TTC549 (cell line): Measurements from ENCODE around the gene ATG2B.

Experiments used
- FAIRE-seq: peaks from 2 replicates; lab custom pipeline; 2012; peaks lifted over from hg19 to GRCh38; lab: Jason Lieb, UNC

The ATG2B gene

DNA sequence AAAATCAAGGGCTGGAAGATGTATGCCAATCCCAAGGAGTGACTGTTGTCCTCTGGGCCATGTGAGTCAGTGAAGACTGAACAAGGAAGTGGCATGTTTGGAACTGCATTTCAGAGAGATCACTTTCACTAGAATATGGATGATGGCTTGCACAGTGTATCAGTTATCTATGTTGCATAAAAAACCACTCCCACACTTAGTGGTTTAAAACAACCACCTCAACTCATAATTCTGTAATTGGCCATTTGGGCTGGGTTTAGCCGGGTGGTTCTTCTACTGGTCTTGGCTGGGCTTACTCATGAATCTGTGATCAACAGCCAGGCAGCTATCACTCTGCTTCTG lies 91.7 kb downstream of the ATG2B start:
- no peak for FAIRE-seq

DNA sequence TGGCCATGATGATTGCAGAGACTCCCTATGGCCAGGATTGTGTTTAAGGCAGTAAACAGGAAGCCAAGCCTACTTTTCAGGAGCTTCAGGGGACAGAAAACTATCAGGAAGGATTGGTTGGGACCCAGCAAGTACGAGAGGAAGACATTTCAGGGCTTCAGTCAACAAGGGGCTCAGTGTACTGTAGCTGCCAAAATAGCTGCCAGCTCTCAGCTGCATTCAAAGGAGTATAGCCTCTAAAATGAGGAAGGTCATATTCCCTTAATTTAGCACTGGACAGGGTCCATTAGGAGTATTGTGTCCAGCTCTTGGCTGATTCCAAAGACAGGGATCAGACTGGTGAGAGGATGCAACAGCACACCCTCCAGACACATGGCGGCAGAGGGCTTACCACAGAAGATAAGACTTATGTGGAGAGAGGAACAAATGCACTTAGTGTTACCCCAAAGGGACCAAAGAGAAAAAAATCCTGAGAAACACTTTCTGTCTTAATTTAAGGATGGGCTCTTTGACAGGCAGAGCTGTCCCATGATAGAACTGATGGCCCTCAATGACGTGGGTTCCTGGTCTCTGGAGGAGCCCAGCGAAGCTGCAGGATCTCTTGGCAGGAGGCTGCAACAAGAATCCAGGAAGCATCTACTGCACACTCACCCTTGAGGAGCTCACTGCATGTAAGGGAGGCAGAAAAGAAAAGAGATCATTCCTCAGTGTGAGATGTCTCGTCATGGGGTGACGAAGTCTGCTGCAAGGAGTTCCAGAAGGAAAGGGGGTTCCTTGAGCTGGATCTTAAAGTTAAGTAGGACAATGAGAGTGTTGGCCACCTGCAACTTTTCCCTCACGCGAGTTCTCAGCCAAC lies 92.3 kb downstream of the ATG2B start:
- FAIRE-seq: no peak

DNA sequence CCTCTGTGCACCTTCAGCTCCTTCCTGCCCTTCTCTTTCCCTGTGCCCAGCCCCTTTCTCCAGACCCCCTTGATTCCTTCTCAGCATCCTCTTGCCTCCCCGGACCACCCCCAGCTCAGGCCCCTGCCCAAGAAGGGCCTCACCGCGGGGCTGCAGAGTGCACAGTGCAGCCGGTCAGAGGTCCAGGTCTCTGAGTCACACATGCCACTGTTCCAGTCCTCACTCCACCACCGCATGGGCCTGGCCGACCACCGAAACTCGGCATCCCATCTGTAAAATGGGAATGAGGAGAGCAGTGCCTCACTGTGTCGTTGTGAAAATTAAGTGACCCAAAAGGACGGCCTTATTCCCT lies 93.8 kb downstream of the ATG2B start:
- FAIRE-seq: no peak

DNA sequence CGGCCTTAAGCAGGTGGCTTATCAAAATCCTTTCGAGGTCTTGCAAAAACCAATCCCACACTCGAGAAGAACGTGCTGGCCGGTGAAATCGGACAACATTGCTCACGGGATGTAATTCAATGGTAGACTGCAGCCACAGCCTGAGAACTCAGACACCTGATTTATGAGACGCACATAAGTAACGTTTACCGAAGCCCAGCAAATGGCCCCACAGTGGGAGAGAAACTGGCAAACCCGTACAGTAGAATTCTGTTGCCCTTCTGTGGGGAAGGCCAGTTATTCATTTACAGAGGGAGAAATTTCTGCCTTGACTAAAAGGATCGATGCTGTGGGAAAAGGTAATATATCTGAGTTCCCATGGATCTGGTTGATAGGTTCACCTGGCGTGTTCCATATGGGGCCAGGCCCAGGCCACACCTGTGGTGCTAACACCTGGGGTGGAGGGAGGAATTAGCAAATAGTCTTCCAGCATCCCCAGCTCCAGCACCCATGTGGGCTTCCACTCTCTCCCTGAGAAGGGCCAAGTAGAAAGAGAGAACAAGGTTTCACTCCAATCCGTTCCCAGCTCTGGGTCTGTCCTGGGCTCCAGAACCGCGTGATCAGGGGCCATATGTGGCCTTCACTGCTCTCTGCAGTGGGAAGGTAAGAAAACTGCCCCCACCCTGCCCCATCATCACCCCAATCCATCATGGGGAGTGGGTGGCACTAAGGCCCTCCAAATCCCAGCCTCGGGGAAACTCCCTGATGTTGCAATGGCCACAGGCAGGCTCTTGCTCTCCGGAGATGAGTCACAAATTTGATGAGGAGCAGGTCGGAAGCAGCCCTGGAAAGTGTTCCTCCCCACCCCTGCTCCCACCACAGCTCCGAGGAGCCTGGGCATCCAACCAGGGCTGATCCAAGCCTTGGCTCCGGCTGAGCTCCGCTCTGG lies 94.4 kb downstream of the ATG2B start:
- FAIRE-seq: no peak

DNA sequence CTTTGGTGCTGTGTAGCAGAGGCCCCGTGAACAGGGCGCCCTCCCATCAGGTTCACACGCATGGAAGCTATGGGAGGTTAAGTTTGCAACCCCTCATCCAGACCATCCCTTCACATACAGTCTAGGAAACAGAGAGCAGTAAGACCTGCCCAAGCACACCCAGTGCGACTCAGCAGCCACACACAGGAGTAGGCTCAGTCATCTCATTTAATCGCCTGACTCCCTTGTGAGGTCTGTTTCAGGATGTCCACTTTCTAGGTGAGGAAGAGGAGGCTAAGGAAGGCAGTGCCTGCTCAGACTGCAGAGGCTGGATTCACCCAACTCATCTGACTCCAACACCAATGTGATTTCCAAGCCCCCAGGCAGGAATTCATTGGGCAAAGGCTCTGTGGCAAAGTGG lies 95.2 kb downstream of the ATG2B start:
- FAIRE-seq: no peak

DNA sequence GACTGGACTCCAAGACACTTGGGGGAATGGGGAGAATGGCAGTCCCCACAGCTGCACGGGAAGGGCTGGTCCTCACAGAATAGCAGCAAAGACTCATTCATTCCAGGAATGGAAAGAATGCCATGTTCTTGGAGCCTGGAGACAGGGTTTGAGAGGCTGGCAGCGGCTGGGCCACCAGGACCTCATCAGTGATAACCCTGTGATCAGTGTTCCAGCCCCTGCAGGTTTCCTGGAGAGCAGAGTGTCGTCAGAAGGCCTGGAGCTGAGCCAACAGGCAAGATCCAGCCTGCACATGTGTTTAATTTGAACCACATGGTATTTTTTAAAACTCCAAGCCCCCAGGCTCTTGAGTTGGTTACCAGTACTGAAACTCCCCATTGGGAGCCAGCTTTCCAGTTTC lies 95.8 kb downstream of the ATG2B start:
- FAIRE-seq: no peak

DNA sequence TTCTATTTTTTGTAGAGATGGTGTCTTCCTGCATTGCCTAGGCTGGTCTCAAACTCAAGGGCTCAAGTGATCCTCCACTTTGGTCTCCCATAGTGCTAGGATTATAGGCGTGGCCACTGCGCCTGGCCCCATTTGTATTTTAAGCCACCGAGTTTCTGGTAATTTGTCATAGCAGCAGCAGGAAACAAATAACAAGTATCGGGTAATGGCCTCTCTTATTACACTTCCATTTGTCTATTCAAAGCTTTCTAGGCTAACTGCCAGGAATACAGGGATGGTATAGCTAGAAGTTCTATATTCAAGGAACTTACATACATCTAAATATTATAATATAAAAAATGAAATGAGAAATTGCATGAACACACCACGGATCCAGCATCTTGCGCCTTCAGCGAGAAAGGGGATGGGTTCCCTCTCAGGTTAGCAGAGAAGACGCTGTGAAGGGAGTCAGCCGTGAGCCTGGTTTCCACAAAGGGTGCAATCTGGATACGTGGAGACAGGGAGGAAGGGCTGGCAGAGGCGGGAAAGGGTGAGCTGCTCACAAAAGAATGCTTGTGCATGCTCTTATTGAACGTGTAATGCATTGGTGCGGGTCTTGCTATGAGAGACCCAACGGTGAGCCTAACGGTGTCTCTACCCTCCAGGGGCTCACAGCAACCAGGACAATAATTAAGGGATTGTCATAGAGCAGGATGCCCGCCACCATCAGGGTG lies 97.6 kb downstream of the ATG2B start:
- FAIRE-seq: no peak

DNA sequence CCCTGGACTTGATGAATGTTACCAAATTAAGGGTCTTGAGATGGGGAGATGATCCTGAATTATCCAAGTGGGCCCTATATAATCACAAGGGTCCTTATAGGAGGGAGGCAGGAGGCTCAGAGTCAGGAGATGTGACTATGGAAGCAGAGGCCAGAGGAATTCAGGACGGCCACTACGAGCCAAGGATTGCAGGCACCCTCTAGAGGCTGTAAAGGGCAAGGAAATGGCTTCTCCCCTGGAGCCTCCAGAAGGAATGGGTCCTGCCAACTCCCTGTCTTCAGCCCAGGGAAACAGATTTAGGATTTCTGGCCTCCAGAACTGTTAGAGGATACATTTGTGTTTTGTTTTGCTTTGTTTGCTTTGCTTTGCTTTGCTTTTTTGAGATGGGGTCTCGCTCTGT lies 98.3 kb downstream of the ATG2B start:
- no peak for FAIRE-seq

DNA sequence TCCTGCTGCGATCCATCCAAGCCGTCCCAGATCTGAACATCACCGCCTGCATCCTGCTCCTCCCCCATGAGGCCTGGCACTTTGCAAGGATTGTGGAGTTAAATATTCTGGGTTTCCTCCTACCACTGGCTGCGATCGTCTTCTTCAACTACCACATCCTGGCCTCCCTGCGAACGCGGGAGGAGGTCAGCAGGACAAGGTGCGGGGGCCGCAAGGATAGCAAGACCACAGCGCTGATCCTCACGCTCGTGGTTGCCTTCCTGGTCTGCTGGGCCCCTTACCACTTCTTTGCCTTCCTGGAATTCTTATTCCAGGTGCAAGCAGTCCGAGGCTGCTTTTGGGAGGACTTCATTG lies 99.0 kb downstream of the ATG2B start:
- no peak for FAIRE-seq

DNA sequence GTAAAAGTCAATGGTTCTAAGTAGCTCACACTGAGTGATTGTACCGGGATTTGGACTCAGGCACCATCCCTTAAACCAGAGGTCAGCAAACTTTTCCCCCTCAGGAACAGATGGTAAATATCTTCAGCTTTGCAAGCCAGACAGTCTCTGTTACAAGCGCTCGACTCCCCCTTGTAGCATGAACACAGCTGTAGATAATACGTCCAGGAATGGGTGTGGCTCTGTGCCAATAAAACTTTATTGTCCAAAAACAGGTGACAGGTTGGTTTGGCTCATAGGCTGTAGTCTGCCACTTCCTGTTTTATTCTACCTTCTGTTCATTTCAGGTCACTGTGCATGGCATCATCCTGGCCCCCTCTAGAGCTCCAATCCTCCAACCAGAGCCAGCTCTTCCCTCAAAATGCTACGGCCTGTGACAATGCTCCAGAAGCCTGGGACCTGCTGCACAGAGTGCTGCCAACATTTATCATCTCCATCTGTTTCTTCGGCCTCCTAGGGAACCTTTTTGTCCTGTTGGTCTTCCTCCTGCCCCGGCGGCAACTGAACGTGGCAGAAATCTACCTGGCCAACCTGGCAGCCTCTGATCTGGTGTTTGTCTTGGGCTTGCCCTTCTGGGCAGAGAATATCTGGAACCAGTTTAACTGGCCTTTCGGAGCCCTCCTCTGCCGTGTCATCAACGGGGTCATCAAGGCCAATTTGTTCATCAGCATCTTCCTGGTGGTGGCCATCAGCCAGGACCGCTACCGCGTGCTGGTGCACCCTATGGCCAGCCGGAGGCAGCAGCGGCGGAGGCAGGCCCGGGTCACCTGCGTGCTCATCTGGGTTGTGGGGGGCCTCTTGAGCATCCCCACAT lies 99.6 kb downstream of the ATG2B start:
- FAIRE-seq: no peak

DNA sequence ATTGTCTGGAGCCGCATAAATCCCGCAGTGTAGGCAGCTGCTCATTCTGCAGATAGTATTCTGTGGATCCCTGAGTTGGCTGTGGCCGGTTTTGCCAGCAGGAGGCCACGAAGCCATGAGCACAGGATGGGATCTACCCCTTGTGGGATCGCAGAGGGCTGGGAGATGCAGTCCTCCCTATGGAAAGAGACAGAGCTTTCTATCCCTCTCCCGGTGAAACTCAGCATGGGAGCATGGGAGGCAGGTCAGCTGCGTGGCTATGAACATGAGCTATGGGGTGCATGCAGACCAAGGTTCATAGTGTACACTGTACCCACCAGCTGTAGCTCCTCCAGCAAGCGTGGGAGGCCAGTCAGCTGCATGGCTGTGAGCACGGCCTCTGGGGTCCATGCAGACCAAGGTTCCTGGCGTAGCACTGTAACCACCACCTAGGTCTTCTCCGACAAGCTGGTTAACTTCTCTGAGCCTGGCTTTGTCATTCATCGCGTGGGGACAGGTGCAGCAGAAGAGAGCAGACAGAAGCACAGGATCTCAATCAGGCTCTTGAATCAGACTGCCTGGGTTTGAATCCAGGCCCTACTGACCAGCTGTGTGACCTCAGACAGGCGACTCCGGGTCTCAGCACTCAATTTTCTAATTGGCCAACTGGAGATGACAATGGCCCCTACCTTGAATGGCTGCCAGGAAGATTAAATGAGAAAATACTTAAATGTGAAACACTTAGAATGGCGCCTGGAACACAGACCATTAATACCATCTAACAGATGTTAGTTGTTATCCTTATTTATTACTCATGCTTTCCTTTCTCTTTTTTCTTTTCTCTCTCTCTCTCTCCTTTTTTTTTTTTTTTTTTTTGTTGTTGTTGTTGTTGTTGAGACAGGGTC lies 101.1 kb downstream of the ATG2B start:
- FAIRE-seq: no peak

DNA sequence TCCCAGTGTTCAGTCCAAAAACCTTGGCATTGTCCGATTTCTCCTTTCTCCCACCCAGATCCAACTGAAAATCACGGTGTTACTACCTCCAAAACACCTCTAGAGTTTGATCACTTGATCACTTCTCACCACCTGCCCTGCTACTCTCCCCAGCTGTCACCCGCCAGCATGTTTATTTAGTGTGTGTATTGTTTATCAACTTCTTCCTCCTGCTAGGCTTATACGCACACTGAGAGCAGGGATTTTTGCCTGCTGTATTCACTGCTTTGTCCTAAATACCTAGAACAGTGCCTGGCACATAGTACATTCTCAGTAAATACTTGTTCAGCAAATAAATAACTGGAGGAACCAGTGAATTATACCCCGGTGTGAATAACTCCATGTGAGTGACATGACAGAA lies 102.1 kb downstream of the ATG2B start:
- no peak for FAIRE-seq

DNA sequence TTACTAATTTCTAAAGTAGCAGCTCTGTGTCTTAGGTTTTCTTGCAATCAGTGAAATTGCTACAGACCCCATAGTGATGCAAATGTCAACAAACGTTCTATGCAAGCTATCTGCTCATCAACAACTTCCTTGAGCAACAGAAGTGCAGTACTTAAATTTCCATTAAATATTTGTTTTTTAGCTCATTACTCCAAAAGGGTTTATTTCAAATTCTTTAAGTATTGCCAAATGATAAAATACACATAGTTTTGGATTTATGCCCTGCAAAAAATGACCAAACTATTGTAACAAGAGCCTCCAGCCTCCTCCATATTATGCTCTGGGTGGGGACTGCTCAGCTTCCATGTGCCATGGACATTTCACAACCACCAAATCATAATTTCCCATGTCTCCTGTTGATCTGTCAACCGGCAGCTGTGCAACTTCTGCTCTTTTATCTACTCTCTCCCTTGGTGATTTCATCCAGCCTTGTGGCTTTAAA lies 102.8 kb downstream of the ATG2B start:
- no peak for FAIRE-seq

DNA sequence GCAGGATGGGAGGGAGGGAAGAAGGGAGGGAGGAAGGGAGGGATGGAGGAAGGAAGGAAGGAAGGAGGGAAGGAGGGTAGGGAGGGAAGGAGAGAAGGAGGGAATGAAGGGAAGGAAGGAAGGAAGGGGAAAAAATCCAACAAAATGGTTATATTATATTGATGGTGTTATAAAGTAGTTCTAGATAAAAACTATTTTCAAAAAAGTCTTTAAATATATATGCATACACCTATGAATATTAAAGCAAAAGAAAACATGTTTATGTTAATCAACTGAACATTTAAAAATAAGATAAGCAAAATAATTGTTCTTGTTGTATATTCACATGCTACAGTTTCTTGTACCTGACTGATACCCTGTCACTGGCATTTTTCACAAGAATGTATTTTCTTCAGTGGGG lies 105.2 kb downstream of the ATG2B start:
- no peak for FAIRE-seq

DNA sequence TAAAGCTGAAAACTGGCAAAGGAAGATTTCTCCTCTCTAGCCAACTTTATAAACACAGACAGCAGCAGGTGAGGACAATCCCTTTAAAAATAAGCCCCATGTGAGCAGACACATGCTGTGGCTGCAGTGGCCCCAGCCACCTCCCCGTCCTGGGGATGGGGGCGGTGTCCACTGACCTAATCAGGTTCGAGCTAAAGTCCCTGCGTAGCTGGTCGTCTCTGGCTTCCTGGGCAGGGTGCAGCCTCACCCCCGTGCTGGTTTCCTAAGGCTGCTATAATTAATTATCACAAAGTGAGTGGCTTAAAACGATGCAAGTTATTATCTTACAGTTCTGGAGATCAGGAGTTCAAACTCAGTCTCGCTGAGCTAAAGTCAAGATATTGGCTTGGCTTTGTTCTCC lies 106.1 kb downstream of the ATG2B start:
- no peak for FAIRE-seq

DNA sequence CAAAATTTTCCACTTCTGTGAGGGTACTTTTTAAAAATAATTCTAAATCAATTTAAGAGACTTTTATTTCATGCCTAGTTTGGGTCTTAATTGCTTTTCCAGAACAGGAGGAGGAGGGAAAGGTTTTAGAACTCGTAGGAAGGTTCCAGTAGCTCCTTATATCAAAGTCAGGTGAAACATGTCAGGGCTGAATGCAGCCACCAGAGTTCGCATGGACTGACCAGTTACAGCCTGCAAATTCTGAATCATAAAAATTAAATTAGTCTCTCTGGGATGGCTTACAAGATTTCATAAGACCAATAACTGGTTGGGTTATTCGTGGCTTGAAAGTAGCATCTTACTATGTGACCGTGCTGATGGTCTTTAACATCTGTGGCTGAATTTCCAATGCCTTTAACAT lies 106.7 kb downstream of the ATG2B start:
- no peak for FAIRE-seq

DNA sequence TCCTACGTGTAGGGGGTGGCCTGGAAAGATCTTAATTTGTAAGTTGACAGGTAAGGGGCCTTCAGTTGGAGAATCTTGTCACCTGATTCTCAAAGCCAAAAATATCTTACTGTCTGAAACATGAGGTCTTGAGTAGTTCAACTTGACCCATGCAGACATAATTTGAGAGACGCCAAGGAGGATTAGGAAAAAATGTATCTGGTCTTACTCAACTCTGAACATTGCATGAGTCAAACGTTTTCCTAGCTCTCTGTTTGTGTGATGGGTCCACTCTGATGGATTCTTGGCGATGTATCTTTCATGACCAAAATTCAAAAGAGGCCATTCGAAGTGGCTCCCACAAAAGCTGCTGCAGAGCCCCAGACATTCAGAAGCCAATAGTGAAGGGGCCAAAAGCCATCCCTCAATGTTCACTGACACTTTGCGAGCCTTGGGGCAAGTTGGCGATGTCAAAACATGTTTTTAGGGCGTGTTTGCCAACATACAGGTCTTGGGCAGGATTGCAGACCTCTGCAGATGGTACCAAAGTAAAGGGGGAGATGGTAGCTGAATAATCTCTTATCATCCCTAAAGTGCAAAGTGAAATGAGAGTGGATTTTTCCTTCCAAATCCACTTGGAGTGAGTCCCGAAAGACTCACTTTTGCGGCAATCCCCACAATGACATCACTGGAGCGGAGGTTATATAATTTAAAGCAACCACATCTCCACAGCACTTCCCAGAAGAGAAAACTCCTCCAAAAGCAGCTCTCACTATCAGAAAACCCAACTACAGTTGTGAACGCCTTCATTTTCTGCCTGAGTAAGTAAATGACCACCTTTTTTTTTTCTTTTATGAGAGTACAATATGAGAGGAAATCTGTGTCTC lies 107.4 kb downstream of the ATG2B start, which contains the start of gene BDKRB1:
Gene BDKRB1 (plus strand): TSS at position 710 of the 866 bp plus-strand sequence. CDS start 7,473 bp downstream, outside the sequence.
- no peak for FAIRE-seq

DNA sequence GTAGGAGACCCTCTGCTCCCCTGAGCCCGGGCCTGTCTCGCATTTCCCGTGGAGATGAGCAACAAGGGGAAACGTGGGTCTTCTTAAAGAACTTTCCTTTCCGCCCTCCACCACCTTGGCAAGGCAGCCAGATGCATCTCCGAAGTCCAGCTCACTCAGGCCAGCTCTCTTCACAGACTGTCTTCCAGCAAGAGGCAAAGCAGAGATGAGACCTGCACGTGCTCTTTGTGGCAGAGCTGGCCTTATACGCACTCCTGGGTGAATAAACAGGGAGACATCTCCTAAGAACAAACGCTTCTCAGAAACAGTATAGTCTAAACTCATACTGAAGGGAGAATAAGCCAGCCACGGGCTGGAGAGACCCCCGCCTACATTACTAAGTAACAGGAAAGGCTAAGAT lies 108.5 kb downstream of the ATG2B start:
- FAIRE-seq: no peak

DNA sequence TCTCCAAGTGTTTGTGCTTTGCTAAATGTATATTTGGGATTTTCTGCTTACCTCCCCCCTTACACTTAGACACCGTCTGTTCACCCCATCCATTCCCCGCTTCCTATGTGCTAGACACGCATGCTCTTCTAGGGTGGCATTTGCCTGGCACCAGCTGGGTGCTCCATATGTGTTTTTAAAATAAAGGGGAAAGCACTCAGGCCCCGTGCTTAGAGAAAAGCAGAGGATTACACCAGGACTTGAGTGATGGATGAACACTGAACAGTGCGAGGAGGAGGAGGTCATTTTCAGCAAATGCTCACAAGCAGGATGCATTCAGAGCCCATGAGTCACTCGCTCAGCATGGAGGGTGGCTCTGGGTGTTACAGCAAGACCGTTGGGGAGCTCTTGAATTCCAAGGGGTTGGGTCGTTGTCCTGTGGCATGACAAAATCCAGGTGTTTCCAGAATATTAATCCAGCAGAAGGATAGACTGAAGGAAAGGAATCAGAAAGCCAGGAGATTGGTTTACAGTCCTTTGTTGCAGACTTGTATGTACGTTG lies 110.1 kb downstream of the ATG2B start:
- no peak for FAIRE-seq
